ENCODE results near the gene GPI.

DNA sequence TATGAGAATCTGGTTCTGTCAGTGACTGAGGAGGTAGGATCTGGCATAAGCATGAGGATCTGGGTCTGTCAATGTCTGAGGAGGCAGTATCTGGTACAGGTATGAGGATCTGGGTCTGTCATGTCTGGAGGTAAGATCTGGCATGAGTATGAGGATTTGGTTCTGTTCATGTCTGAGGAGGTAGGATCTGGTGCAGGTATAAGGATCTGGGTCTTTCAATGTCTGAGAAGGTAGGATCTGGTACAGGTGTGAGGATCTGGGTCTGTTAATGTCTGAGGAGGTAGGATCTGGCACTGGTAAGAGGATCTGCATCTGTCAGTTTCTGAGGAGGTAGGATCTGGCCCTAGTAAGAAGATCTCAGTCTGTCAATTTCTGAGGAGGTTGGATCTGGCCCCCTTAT lies 26.8 kb downstream of the GPI start:
- TF ChIP-seq, protein P1, sequence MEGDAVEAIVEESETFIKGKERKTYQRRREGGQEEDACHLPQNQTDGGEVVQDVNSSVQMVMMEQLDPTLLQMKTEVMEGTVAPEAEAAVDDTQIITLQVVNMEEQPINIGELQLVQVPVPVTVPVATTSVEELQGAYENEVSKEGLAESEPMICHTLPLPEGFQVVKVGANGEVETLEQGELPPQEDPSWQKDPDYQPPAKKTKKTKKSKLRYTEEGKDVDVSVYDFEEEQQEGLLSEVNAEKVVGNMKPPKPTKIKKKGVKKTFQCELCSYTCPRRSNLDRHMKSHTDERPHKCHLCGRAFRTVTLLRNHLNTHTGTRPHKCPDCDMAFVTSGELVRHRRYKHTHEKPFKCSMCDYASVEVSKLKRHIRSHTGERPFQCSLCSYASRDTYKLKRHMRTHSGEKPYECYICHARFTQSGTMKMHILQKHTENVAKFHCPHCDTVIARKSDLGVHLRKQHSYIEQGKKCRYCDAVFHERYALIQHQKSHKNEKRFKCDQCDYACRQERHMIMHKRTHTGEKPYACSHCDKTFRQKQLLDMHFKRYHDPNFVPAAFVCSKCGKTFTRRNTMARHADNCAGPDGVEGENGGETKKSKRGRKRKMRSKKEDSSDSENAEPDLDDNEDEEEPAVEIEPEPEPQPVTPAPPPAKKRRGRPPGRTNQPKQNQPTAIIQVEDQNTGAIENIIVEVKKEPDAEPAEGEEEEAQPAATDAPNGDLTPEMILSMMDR (IDR thresholded peaks at IDR 0.05; ENCODE audit: low read depth, low read length): no peak
- TF ChIP-seq EZH2phosphoT487 (IDR thresholded peaks at IDR 0.05; ENCODE audit: low read depth): no peak

All from OCI-LY3 (cell line).